ELF-1 (cell line): ENCODE data around the gene ALDOC.

Experiments
- DNase-seq: peaks from one replicate; pipeline ENCODE4 v3.0.0-alpha.2; 2016; ENCODE audit warnings: low read depth, low spot score

The ALDOC gene

GRCh38 chr17:28552176-28552999, 24.3 kb downstream of the ALDOC start, which contains the start of gene UNC119:
Gene UNC119, minus strand, starts transcription at chr17:28552624. Its CDS starts 67 bp downstream, at chr17:28552557.
- peak; percentile 55 for DNase-seq

GRCh38 chr17:28551421-28552175, 25.1 kb downstream of the ALDOC start:
- no peak for DNase-seq

- no peak for DNase-seq
Observed at GRCh38 chr17:28550858-28551257, 25.8 kb downstream of the ALDOC start.

GRCh38 chr17:28549236-28550132, 27.2 kb downstream of the ALDOC start:
- DNase-seq = no peak

GRCh38 chr17:28548417-28549130, 28.1 kb downstream of the ALDOC start:
- DNase-seq = no peak

- peak; percentile 89 for DNase-seq
Observed at GRCh38 chr17:28547623-28548416, 28.9 kb downstream of the ALDOC start.

GRCh38 chr17:28547096-28547622, 29.5 kb downstream of the ALDOC start:
- no peak for DNase-seq

- no peak for DNase-seq
Observed at GRCh38 chr17:28545787-28546415, 30.8 kb downstream of the ALDOC start.

- DNase-seq = no peak
Observed at GRCh38 chr17:28545141-28545503, 31.6 kb downstream of the ALDOC start.

- peak; percentile 61 for DNase-seq
Observed at GRCh38 chr17:28544402-28545140, 32.1 kb downstream of the ALDOC start.

GRCh38 chr17:28541439-28541838, 35.3 kb downstream of the ALDOC start:
- DNase-seq = no peak

GRCh38 chr17:28540231-28540630, 36.5 kb downstream of the ALDOC start:
- DNase-seq = no peak

GRCh38 chr17:28538296-28538895, 38.3 kb downstream of the ALDOC start:
- no peak for DNase-seq

GRCh38 chr17:28537219-28537610, 39.5 kb downstream of the ALDOC start:
- no peak for DNase-seq

- DNase-seq = no peak
Observed at GRCh38 chr17:28536532-28537218, 40.0 kb downstream of the ALDOC start.

GRCh38 chr17:28534740-28535375, 41.8 kb downstream of the ALDOC start:
- no peak for DNase-seq

GRCh38 chr17:28533091-28533807, 43.4 kb downstream of the ALDOC start:
- DNase-seq = no peak
